ENCODE results near the gene LAMB4.

GRCh38 chr7:107999779-108000560, 130.2 kb downstream of the LAMB4 start:
- no peak for TF ChIP-seq CTCF (IDR thresholded peaks at IDR 0.05)
- TF ChIP-seq POLR2A (IDR thresholded peaks at IDR 0.05): no peak

Data from body of pancreas (tissue), 4 donors.